IPS-NIHi11 (cell line): Measurements from ENCODE around the gene THSD4.
"Not testable (repeated sequence)": the region's sequence is repeated elsewhere in the genome, so short reads cannot be mapped to it uniquely, and the experiment has no call there.

Experiments
- DNase-seq: peaks from one replicate; pipeline ENCODE4 v3.0.0; 2012; ENCODE audit warnings: mixed read lengths, low spot score

THSD4 gene

GRCh38 chr15:71124937-71125790 lies 9.9 kb downstream of the THSD4 start:
- DNase-seq = no peak

GRCh38 chr15:71125831-71126450 lies 10.7 kb downstream of the THSD4 start:
- peak; percentile 58 for DNase-seq

- no peak for DNase-seq
Measured at GRCh38 chr15:71127083-71127482, 11.8 kb downstream of the THSD4 start.

GRCh38 chr15:71128159-71128558 lies 12.9 kb downstream of the THSD4 start:
- not testable (repeated sequence) for DNase-seq

GRCh38 chr15:71128939-71129562 lies 13.8 kb downstream of the THSD4 start:
- DNase-seq = no peak

GRCh38 chr15:71129669-71130068 lies 14.4 kb downstream of the THSD4 start:
- DNase-seq = no peak

GRCh38 chr15:71131601-71132362 lies 16.5 kb downstream of the THSD4 start:
- no peak for DNase-seq

- no peak for DNase-seq
Measured at GRCh38 chr15:71133747-71134472, 18.6 kb downstream of the THSD4 start.

GRCh38 chr15:71136159-71136783 lies 21.0 kb downstream of the THSD4 start:
- no peak for DNase-seq

- no peak for DNase-seq
Measured at GRCh38 chr15:71136793-71137518, 21.7 kb downstream of the THSD4 start.

- DNase-seq = no peak
Measured at GRCh38 chr15:71138473-71138872, 23.2 kb downstream of the THSD4 start.

- no peak for DNase-seq
Measured at GRCh38 chr15:71139241-71139640, 24.0 kb downstream of the THSD4 start.

GRCh38 chr15:71141572-71141971 lies 26.3 kb downstream of the THSD4 start:
- no peak for DNase-seq

GRCh38 chr15:71142780-71143179 lies 27.5 kb downstream of the THSD4 start:
- DNase-seq = no peak

GRCh38 chr15:71143373-71144310 lies 28.4 kb downstream of the THSD4 start:
- no peak for DNase-seq

- no peak for DNase-seq
Measured at GRCh38 chr15:71145648-71146047, 30.4 kb downstream of the THSD4 start.

- no peak for DNase-seq
Measured at GRCh38 chr15:71146580-71146982, 31.3 kb downstream of the THSD4 start.

GRCh38 chr15:71148048-71148447 lies 32.8 kb downstream of the THSD4 start:
- DNase-seq = no peak
